H1 (cell line): ENCODE results near the gene CPNE5. TPM values are rescaled to one million over a fixed set of nuclear protein-coding genes. Genes with fewer than 3 reads are reported as not detected.

Source experiments
- BACH1 ChIP-seq: IDR thresholded peaks from 2 replicates; pipeline ENCODE4 v1.6.1; 2012; ENCODE audit warnings: low read length, improper control_type of control experiment
- BRCA1 ChIP-seq: IDR thresholded peaks from 2 replicates; pipeline ENCODE4 v1.6.1; 2012; ENCODE audit warnings: low read depth, low read length, improper control_type of control experiment
- HDAC6 ChIP-seq: IDR thresholded peaks from one replicate; pipeline ENCODE4 v1.7.1; 2012; ENCODE audit warnings: low read depth, mild to moderate bottlenecking, inconsistent platforms, low read length, moderate library complexity
- KDM1A ChIP-seq: fragments of 200-600, 300-600 bp; sonication (generic); IDR thresholded peaks from 2 replicates; pipeline ENCODE4 v1.7.1; 2016; ENCODE audit warnings: mild to moderate bottlenecking, low read length, borderline replicate concordance
- KDM4A ChIP-seq: IDR thresholded peaks from one replicate; pipeline ENCODE4 v1.7.1; 2012; ENCODE audit warnings: low read depth, mild to moderate bottlenecking, moderate library complexity, low read length, inconsistent platforms; ENCODE audit not compliant: severe bottlenecking
- PHF8 ChIP-seq: fragments of 200-600 bp; sonication (generic); conservative IDR thresholded peaks from 2 replicates; pipeline ENCODE4 v1.7.1; 2012; ENCODE audit warnings: low read depth, mild to moderate bottlenecking, inconsistent platforms, low read length, moderate library complexity
- polyA plus RNA-seq, 7 experiments: library from polyadenylated mRNA; depleted of rRNA in 3 of 7; stranded (reverse) in 5 of 7; unstranded in 2 of 7; fragments of >200 nt in 5 of 7; fragments of 200-250 nt in 2 of 7; gene quantifications; 1 replicate in 5 of 7; 2 replicates in 1 of 7; 4 replicates in 1 of 7; pipeline versions ENCODE4 v1.2.1 to v1.2.3, GENCODE V29; 2011 to 2013; ENCODE audit warnings: missing spikeins in 2 of 7, mixed read lengths in 2 of 7
- total RNA-seq: library from RNA; stranded (reverse); fragmentation: NEBNext Ultra II Directional; extraction: Animal tissue kit (Norgen Biotek cat#: 25700); gene quantifications from 2 replicates; pipeline ENCODE4 v1.2.1, GENCODE V29; 2021

The CPNE5 gene
- total and polyA plus RNA-seq, 2 of the 8 experiments (the other 6 are each of a cell fraction or from before 2014, with no cell fraction given): 0.88 to 1.8 TPM

- no peak for TF ChIP-seq KDM4A
- no peak for TF ChIP-seq HDAC6
- TF ChIP-seq PHF8: no peak
- TF ChIP-seq BRCA1: no peak
- no peak for TF ChIP-seq KDM1A
- TF ChIP-seq BACH1: no peak
Measured at GRCh38 chr6:36772397-36772796, 66.8 kb downstream of the CPNE5 start (continued).
